GM19239 (cell line): ENCODE data around the gene PSEN2.

Experiments used
- DNase-seq: peaks from one replicate; pipeline ENCODE4 v3.0.0; 2011; ENCODE audit warnings: low spot score; ENCODE audit not compliant: insufficient read length
- FAIRE-seq: peaks from 2 replicates; lab custom pipeline; 2011; peaks lifted over from hg19 to GRCh38; lab: Jason Lieb, UNC

PSEN2 gene

DNA sequence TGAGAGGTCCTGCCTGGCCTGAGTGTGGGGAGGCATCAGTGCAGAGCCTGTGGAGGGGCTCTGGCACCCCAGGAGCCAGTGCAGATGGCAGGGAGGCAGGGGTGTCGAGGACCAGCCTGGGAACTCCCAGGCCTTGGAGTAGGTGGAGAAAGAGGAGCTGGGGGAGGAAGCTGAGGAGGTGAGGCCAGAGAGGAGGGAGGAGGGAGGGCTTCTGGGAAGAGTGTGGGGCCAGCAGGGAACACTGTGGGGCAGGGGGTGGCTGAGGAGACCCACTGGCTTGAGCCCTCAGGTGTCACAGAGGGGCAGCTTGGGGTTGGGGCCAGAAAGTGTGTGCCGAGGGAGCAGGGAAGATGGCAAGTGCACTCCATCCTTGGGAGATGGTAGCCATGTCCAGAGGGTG is 73.5 kb downstream of the PSEN2 start:
- no peak for DNase-seq
- no peak for FAIRE-seq

DNA sequence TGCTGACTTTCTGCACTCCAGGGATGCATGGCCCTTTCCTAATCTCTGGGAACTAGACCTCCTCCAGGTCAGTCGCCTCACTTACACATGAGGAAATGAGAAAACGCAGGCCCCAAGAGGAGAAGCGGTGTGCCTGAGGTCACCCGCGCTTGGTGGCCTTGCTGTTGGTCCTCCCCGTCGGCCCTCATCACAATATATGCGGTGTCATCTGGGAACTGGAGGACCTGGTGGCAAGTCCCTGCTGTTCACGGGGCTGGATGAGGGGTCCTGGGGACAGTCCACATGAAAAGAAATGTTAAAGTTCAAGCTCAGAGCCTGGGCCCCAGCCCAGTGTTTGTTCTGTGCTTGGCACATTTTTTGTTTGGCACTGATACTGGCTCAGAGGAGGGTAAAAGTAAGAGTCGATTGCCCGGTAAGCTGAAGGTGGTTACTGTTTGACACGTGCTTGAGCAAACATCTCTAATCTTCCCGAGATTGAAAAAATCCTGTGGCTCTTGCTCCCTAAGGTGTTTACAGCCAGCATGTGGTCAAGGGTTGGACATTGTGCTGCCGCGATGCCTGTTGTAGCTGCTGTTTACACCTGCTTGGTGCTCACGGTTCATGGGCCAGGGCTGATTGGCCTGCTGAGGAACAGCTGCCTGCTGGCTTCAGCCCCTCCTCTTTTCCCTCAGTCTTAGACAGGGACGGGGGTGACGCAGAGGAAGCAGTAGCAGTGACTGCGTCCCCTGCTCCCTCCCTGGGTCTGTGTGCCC is 74.9 kb downstream of the PSEN2 start:
- DNase-seq (no peak), FAIRE-seq (no peak)
